SK-N-SH (cell line): ENCODE measurements around the gene ZBED4. TPM values are rescaled to one million over a fixed set of nuclear protein-coding genes. Genes with fewer than 3 reads are reported as not detected.

Experiments
- CTCF ChIA-PET: fragments of 300-600, 350-600 bp; formaldehyde crosslinking; extraction: SDS; loops from one replicate; lab custom pipeline; 2021; lab: Yijun Ruan, JAX
- POLR2A ChIA-PET: fragments of 350-600 bp; sonication (Branson Sonifier 250); formaldehyde crosslinking; extraction: SDS; loops from one replicate; lab custom pipeline; 2020; ENCODE audit warnings: antibody characterized with exemption, inconsistent platforms; lab: Yijun Ruan, JAX
- DNase-seq: peaks from one replicate; pipeline ENCODE4 v3.0.0; 2012
- H2AFZ ChIP-seq: fragments of 200-600 bp; sonication (generic); 2 replicates; pipeline ENCODE4 v1.8.1; 2016; ENCODE audit warnings: antibody characterized with exemption, mild to moderate bottlenecking, low read depth
- H3F3A ChIP-seq: fragments of 200-600 bp; sonication (generic); replicated peaks from 2 replicates; pipeline ENCODE3; 2016; ENCODE audit warnings: antibody characterized with exemption, mild to moderate bottlenecking; ENCODE audit not compliant: insufficient read depth
- H3K27ac ChIP-seq, 2 experiments: fragments of 200-500 bp in 1 of 2; fragments of 200-600 bp in 1 of 2; sonication (Bioruptor generic) in 1 of 2; sonication (generic), shearing (Covaris generic) in 1 of 2; 2 replicates each; pipeline versions ENCODE4 v1.5.1 to v1.6.1; 2014 to 2016; ENCODE audit warnings: low read depth in 2 of 2, inconsistent platforms in 1 of 2, low read length in 1 of 2, mild to moderate bottlenecking in 1 of 2, mixed read lengths in 1 of 2
- H3K27me3 ChIP-seq: fragments of 200-600 bp; sonication (generic), shearing (Covaris generic); 2 replicates; pipeline ENCODE4 v1.6.1; 2016; ENCODE audit warnings: mixed run types; ENCODE audit not compliant: insufficient read depth
- H3K36me3 ChIP-seq, 2 experiments: fragments of 200-500 bp in 1 of 2; fragments of 200-600 bp in 1 of 2; sonication (Bioruptor generic) in 1 of 2; sonication (generic) in 1 of 2; replicated peaks in 1 of 2; 2 replicates each; pipeline versions ENCODE3 to v1.5.1; 2014 to 2016; ENCODE audit warnings: low read length in 1 of 2, mild to moderate bottlenecking in 1 of 2; ENCODE audit not compliant: insufficient read depth in 2 of 2, control insufficient read depth in 1 of 2
- H3K4me1 ChIP-seq, 2 experiments: fragments of 200-500 bp in 1 of 2; fragments of 200-600 bp in 1 of 2; sonication (Bioruptor generic) in 1 of 2; sonication (generic), shearing (Covaris generic) in 1 of 2; 2 replicates each; pipeline versions ENCODE4 v1.5.1 to v1.6.1; 2014 to 2016; ENCODE audit warnings: low read depth in 1 of 2, low read length in 1 of 2, mixed run types in 1 of 2; ENCODE audit not compliant: insufficient read depth in 2 of 2, control insufficient read depth in 1 of 2
- H3K4me2 ChIP-seq: fragments of 200-600 bp; sonication (generic), shearing (Covaris generic); 2 replicates; pipeline ENCODE4 v1.6.1; 2017; ENCODE audit warnings: mixed run types
- H3K4me3 ChIP-seq, 2 experiments: fragments of 200-500 bp in 1 of 2; fragments of 200-600 bp in 1 of 2; sonication (Bioruptor generic) in 1 of 2; sonication (generic), shearing (Covaris generic) in 1 of 2; 2 replicates each; pipeline versions ENCODE4 v1.5.1 to v1.8.1; 2014 to 2016; ENCODE audit warnings: low read depth in 2 of 2, inconsistent platforms in 1 of 2, low read length in 1 of 2, mild to moderate bottlenecking in 1 of 2, mixed read lengths in 1 of 2, moderate library complexity in 1 of 2
- H3K79me2 ChIP-seq: fragments of 200-600 bp; sonication (generic); 2 replicates; pipeline ENCODE4 v1.8.1; 2017; ENCODE audit warnings: mild to moderate bottlenecking; ENCODE audit not compliant: insufficient read depth
- H3K9ac ChIP-seq: fragments of 200-600 bp; sonication (generic); 2 replicates; pipeline ENCODE4 v1.6.1; 2017; ENCODE audit warnings: mixed run types
- H3K9me2 ChIP-seq: fragments of 200-600 bp; sonication (generic); 2 replicates; pipeline ENCODE4 v1.6.1; 2017; ENCODE audit warnings: mixed run types
- H3K9me3 ChIP-seq: fragments of 200-600 bp; sonication (generic); 2 replicates; pipeline ENCODE4 v1.6.1; 2017; ENCODE audit warnings: mixed run types, mild to moderate bottlenecking, moderate library complexity
- H4K20me1 ChIP-seq: fragments of 200-600 bp; sonication (generic); 2 replicates; pipeline ENCODE4 v1.6.1; 2017; ENCODE audit warnings: mild to moderate bottlenecking, mixed run types; ENCODE audit not compliant: insufficient read depth
- ELF1 ChIP-seq: IDR thresholded peaks from 2 replicates; pipeline ENCODE4 v1.4.0; 2012
- EP300 ChIP-seq, 2 experiments: IDR thresholded peaks; 2 replicates each; pipeline versions ENCODE4 v1.4.0 to v1.6.1; 2012; ENCODE audit warnings: borderline replicate concordance in 1 of 2, low read depth in 1 of 2, low read length in 1 of 2
- FOXJ3 ChIP-seq: sonication (generic); formaldehyde crosslinking; IDR thresholded peaks from 2 replicates; pipeline ENCODE4 v1.5.1; 2020; ENCODE audit warnings: mild to moderate bottlenecking, missing genetic modification reagents
- FOXM1 ChIP-seq: IDR thresholded peaks from 2 replicates; pipeline ENCODE4 v1.4.0; 2012; ENCODE audit warnings: low read depth, mild to moderate bottlenecking
- IRF3 ChIP-seq: fragments of 150-350 bp; IDR thresholded peaks from 2 replicates; pipeline ENCODE4 v1.6.1; 2016; ENCODE audit warnings: mild to moderate bottlenecking, low read depth, low read length
- MAX ChIP-seq: IDR thresholded peaks from 2 replicates; pipeline ENCODE4 v1.4.0; 2012; ENCODE audit warnings: low read depth
- MXI1 ChIP-seq: IDR thresholded peaks from 2 replicates; pipeline ENCODE4 v1.6.1; 2012; ENCODE audit warnings: mild to moderate bottlenecking, low read depth, low read length, improper control_type of control experiment
- RCOR1 ChIP-seq: fragments of 150-350 bp; IDR thresholded peaks from 2 replicates; pipeline ENCODE4 v1.6.1; 2017; ENCODE audit warnings: antibody characterized with exemption, low read length
- USF1 ChIP-seq: IDR thresholded peaks from 2 replicates; pipeline ENCODE4 v1.4.0; 2012; ENCODE audit warnings: low read depth, borderline replicate concordance
- WGBS: methylation state at CpG from one replicate; pipeline ENCODE4 v1.1.6; 2017; ENCODE audit warnings: low lambda C conversion rate; 5-methylcytosine and 5-hydroxymethylcytosine counted together
- polyA plus RNA-seq, 3 experiments: library from polyadenylated mRNA; depleted of rRNA; stranded (reverse); fragments of >200 nt; gene quantifications; 2 replicates each; pipeline ENCODE4 v1.2.3, GENCODE V29; 2012

Gene ZBED4
- polyA plus RNA-seq, 1 of the 3 experiments (the other 2 are of a cell fraction): 7.9 TPM

- 92% methylated on average over 17 of the region's 17 CpGs for WGBS
- CTCF ChIA-PET: no interaction called here
Measured at GRCh38 chr22:49865156-49865555, 11.5 kb downstream of the ZBED4 start.

GRCh38 chr22:49866134-49866533 is 12.5 kb downstream of the ZBED4 start:
- no peak for DNase-seq
- H3K9me3 ChIP-seq: peaks cover 3% of the 10 kb centered on the region; the same call in 1 of the 2 replicates
- no peak overlapping the region for H3K4me2 ChIP-seq
- TF ChIP-seq IRF3 (no peak), ELF1 (no peak), MXI1 (no peak), RCOR1 (no peak), EP300 (IDR thresholded peaks at IDR 0.05; ENCODE audit: borderline replicate concordance in 1 of 2, low read depth in 1 of 2, low read length in 1 of 2) (no peak)
- TF ChIP-seq, all 33 proteins: peak for 0
- CTCF ChIA-PET: no interaction called here
- Histone ChIP-seq H3K4me1 (peaks cover 0 to 3% of the 10 kb centered on the region in 2 experiments; a peak in 1 of 4 replicates), H3K4me3 (no peak overlapping the region), H3K27me3 (no peaks in the 10 kb centered on the region), H4K20me1 (peaks cover 45% of the 10 kb centered on the region), H2AFZ (no peak overlapping the region), H3F3A (no peaks in the 10 kb centered on the region), H3K9me2 (no peaks in the 10 kb centered on the region), H3K27ac (no peak overlapping the region), H3K79me2 (peaks cover 100% of the 10 kb centered on the region), H3K36me3 (peaks cover 0 to 22% of the 10 kb centered on the region in 2 experiments), H3K9ac (no peak overlapping the region)
- POLR2A ChIA-PET: no interaction called here
- 97% methylated on average over 2 of the region's 2 CpGs for WGBS

More at GRCh38 chr22:49865156-49865555, 11.5 kb downstream of the ZBED4 start:
- H3K4me1 ChIP-seq: peaks cover 0 to 3% of the 10 kb centered on the region in 2 experiments; a peak in 1 of 4 replicates
- peaks cover 0 to 22% of the 10 kb centered on the region in 2 experiments for H3K36me3 ChIP-seq
- H3K4me2 ChIP-seq: no peak overlapping the region
- no peak overlapping the region for H2AFZ ChIP-seq
- no peaks in the 10 kb centered on the region for H3K9me2 ChIP-seq
- H3F3A ChIP-seq: no peaks in the 10 kb centered on the region
- DNase-seq: no peak
- TF ChIP-seq USF1 (no peak), IRF3 (no peak), FOXM1 (no peak), FOXJ3 (CRISPR knock-in tag) (no peak), MAX (no peak)
- H3K9ac ChIP-seq: no peak overlapping the region
- POLR2A ChIA-PET: no interaction called here
- peaks cover 100% of the 10 kb centered on the region for H3K79me2 ChIP-seq
- H3K27ac ChIP-seq: no peak overlapping the region
- H3K9me3 ChIP-seq: peaks cover 3% of the 10 kb centered on the region; the same call in 1 of the 2 replicates
- no peak overlapping the region for H3K4me3 ChIP-seq
- H4K20me1 ChIP-seq: peaks cover 51% of the 10 kb centered on the region
- no peaks in the 10 kb centered on the region for H3K27me3 ChIP-seq
